Large intestine (tissue), 12 donors: ENCODE results near the gene ANKRD45. TPM values are rescaled to one million over a fixed set of nuclear protein-coding genes. Genes with fewer than 3 reads are reported as not detected.
A peak's percentile ranks its signal among the peaks of the same experiment; 100 is the strongest.
"Not testable (repeated sequence)": the region's sequence is repeated elsewhere in the genome, so short reads cannot be mapped to it uniquely, and the experiment has no call there.

Experiments used
- DNase-seq, 2 donors: peaks; one replicate each; pipeline versions ENCODE4 v3.0.0 to v3.0.0-alpha.2; 2013
- H3K27ac ChIP-seq: one replicate; pipeline ENCODE4 v1.5.1; 2013; ENCODE audit warnings: low read length
- H3K27me3 ChIP-seq: 2 replicates; pipeline ENCODE4 v1.6.1; 2013; ENCODE audit warnings: low read length; ENCODE audit not compliant: control insufficient read depth, insufficient read depth
- H3K36me3 ChIP-seq: 2 replicates; pipeline ENCODE4 v1.6.1; 2013; ENCODE audit warnings: low read length; ENCODE audit not compliant: control insufficient read depth, insufficient read depth
- H3K4me1 ChIP-seq: one replicate; pipeline ENCODE4 v1.6.1; 2013; ENCODE audit warnings: low read length; ENCODE audit not compliant: control insufficient read depth, insufficient read depth
- H3K4me3 ChIP-seq: one replicate; pipeline ENCODE4 v1.5.1; 2013; ENCODE audit warnings: low read length
- H3K9me3 ChIP-seq: one replicate; pipeline ENCODE4 v1.6.1; 2013; ENCODE audit warnings: mild to moderate bottlenecking, low read depth, low read length, moderate library complexity; ENCODE audit not compliant: control insufficient read depth
- WGBS: methylation state at CpG from one replicate; pipeline ENCODE4 v1.1.5; 2013; ENCODE audit warnings: low lambda C conversion rate; ENCODE audit not compliant: insufficient coverage; 5-methylcytosine and 5-hydroxymethylcytosine counted together
- long read RNA-seq, 11 donors: transcript quantifications; one replicate each; lab custom pipeline, GENCODE V29; 2026
- polyA plus RNA-seq: library from polyadenylated mRNA; unstranded; fragments of 120-200 nt; gene quantifications from one replicate; pipeline ENCODE4 v1.2.1, GENCODE V29; 2013

Gene ANKRD45, protein sequence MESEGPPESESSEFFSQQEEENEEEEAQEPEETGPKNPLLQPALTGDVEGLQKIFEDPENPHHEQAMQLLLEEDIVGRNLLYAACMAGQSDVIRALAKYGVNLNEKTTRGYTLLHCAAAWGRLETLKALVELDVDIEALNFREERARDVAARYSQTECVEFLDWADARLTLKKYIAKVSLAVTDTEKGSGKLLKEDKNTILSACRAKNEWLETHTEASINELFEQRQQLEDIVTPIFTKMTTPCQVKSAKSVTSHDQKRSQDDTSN
- polyA plus RNA-seq: 0.34 TPM
- long read RNA-seq, donor 1: 0 reads
- long read RNA-seq, donor 2: 0 reads
- long read RNA-seq, donor 3: 0 reads
- long read RNA-seq, donor 4: 0 reads
- long read RNA-seq, donor 5: 0 reads
- long read RNA-seq, donor 6: 0 reads
- long read RNA-seq, donor 7: 0 reads
- long read RNA-seq, donor 8: 0 reads
- long read RNA-seq, donor 9: 0 reads
- long read RNA-seq, donor 10: 0 reads
- long read RNA-seq, donor 11: 0 reads

DNA sequence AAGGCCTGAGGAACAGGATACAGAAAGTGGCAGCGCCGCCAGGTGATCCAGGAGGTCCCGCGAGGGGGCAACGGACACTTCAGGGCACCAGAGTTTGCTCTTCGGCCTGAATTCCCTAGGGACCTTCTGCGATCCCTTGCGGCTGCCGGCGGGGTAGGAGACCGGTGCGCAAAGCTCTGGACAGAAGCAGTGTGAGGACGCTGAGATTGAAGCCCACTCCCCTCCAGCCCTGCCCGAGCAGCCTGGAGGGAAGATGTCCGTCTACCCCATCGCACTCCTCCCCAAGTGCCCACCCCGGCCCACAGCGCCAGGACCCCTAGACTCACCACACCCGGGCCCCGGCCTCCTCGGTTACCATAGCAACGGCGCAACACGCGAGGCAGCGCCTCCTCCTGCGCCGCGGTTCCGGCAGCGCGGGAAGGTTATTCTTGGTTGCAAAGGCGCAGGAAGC, at the start of gene ANKRD45:
TSS of gene ANKRD45 (minus strand) at position 361 of the 451 bp plus-strand sequence. CDS start 10,433 bp downstream, outside the sequence.
- peaks cover 24% of the 10 kb centered on the region for H3K27me3 ChIP-seq
- peaks cover 3% of the 10 kb centered on the region for H3K9me3 ChIP-seq
- DNase-seq: peak; percentile 12 to 35
- no peak within 1 kb of the TSS for H3K27ac ChIP-seq
- peak within 1 kb of the TSS; percentile 26 for H3K4me3 ChIP-seq
- no CpG with 5 or more reads among the region's 33 CpGs for WGBS
- H3K36me3 ChIP-seq: no peaks in the 10 kb centered on the region
- no peaks in the 10 kb centered on the region for H3K4me1 ChIP-seq

DNA sequence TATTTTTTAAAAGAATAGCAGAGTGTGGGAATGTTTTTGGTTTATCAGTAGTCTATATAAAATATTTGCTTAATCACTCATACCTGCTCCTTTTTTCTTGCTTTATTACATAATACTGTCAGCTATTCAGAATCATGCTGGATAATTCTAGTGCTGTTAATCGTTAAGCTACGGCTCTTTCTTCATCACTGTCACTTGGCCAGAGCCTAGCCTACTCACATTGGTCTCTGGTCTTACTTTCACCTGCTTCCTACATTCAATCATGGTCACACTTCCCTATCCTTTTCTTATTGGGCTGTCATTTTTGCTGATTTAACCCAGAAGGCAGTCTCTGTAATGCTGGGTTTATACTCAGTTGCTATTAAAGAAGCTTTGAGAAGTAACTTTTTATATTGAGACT, 47.6 kb upstream of the ANKRD45 start:
- H3K27me3 ChIP-seq: peaks cover 3% of the 10 kb centered on the region
- DNase-seq: peak; percentile 27 to 57
- 57% methylated on average over 2 of the region's 2 CpGs for WGBS
- H3K4me1 ChIP-seq: peaks cover 12% of the 10 kb centered on the region
- H3K9me3 ChIP-seq: no peaks in the 10 kb centered on the region
- H3K4me3 ChIP-seq: no peak overlapping the region
- no peak overlapping the region for H3K27ac ChIP-seq
- peaks cover 5% of the 10 kb centered on the region for H3K36me3 ChIP-seq

DNA sequence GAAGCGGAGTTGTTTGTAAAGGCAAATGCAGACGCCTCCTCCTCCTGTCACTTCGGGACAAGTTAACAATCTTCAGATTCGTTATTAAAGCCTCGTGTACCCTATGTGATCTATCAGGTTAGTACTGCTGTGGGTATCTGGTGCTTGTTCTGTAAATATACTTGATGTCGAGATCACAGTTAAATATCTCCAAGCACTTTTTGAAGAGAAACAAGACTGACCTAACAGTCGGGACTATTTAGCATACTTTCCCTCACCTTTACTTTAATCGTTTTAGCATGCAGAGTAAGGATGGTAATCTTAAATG, 45.8 kb upstream of the ANKRD45 start:
- peak overlapping the region; percentile 84 for H3K4me3 ChIP-seq
- DNase-seq: no peak
- H3K4me1 ChIP-seq: peaks cover 12% of the 10 kb centered on the region
- H3K9me3 ChIP-seq: no peaks in the 10 kb centered on the region
- peaks cover 9% of the 10 kb centered on the region for H3K27me3 ChIP-seq
- H3K27ac ChIP-seq: peak overlapping the region; percentile 88
- 0% methylated on average over 2 of the region's 8 CpGs for WGBS
- H3K36me3 ChIP-seq: peaks cover 2% of the 10 kb centered on the region

DNA sequence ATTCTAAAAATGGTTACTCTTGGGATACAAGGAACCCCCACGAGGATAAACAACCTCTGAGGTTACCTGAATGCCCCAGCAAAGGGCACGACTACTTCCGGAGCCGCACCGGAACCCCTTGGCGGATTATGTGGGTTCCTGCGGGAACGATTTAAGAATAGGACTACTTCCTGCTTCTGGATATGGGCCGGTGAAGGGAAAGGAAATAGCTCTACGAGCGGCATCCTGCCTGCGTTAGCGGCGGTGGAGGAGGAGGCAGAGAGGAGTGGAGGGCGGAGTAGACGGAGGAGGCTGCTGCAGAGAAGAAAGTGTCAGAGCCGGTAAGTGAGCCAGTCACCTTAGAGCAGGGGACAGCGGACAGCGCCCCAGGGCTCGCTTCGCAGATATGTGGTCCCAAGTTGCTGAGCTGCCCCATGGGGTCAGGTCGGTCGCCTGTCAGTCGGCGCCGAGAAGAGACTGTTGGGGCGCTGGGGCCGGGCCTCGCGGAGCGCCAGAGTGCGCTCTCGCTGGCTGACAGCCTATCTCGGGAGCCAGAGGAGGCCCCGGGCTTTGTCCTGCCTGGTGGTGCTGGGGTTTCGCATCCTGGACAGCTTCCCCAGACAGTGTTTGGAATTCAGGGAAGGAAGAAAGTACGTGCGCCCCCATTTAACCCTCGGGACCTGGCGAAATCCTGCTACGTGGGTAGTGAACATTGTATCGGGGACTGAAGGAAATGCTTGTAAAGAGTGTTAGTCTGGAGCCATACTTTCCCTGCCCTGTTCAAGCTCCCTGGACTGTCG, 45.3 kb upstream of the ANKRD45 start, which contains the start of gene KLHL20:
TSS of gene KLHL20 (plus strand) at position 223 of the 779 bp plus-strand sequence. CDS start 1,063 bp downstream, outside the sequence.
- no CpG with 5 or more reads among the region's 43 CpGs for WGBS
- peaks cover 12% of the 10 kb centered on the region for H3K4me1 ChIP-seq

DNA sequence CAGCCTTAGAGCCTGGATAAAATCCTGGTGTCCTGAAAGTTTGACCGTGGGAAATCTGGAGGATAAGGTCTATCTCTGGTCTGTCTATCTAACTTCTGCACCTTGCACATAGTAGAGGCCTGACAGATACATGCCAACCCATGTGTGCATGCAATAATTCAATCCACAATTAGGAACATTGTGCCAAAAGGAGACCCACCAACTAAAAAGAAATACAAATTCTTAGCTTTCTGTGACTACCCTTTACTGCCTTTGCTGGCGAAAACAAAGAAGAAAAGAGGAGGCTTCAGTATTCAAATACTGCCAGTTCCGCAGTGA, 44.7 kb upstream of the ANKRD45 start:
- 100% methylated on average over 1 of the region's 3 CpGs for WGBS
- peak overlapping the region; percentile 84 for H3K4me3 ChIP-seq
- DNase-seq: no peak

More for the DNA sequence above, 45.3 kb upstream of the ANKRD45 start, which contains the start of gene KLHL20:
- peaks cover 14% of the 10 kb centered on the region for H3K27me3 ChIP-seq
- H3K36me3 ChIP-seq: no peaks in the 10 kb centered on the region
- H3K9me3 ChIP-seq: no peaks in the 10 kb centered on the region
- DNase-seq: peak; percentile 77 to 93
- H3K4me3 ChIP-seq: peak within 1 kb of the TSS; percentile 84
- H3K27ac ChIP-seq: peak within 1 kb of the TSS; percentile 88

DNA sequence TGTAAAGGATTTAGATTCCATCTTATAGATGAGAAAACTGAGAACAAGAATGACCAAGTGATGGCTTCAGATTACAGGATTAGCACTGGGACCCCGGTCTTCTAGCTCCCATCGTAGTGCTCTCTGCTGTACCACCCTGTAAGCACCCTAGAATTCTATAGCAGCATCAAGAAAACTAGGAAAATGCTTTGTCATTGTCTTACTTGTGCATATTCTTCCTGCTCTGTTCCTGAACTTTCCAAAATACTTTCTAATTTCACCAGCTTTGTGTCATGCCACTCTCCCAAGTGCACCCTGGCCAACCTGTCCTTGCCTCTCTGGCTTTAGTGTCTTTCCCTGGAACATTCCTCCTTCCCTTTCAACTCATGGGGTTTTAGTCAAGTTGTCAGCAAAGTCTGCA, 39.1 kb upstream of the ANKRD45 start:
- no peaks in the 10 kb centered on the region for H3K36me3 ChIP-seq
- WGBS: 33% methylated on average over 1 of the region's 2 CpGs

More for the DNA sequence above, 44.7 kb upstream of the ANKRD45 start:
- peaks cover 17% of the 10 kb centered on the region for H3K27me3 ChIP-seq
- H3K36me3 ChIP-seq: no peaks in the 10 kb centered on the region
- H3K9me3 ChIP-seq: no peaks in the 10 kb centered on the region
- H3K4me1 ChIP-seq: peaks cover 12% of the 10 kb centered on the region
- peak overlapping the region; percentile 88 for H3K27ac ChIP-seq

DNA sequence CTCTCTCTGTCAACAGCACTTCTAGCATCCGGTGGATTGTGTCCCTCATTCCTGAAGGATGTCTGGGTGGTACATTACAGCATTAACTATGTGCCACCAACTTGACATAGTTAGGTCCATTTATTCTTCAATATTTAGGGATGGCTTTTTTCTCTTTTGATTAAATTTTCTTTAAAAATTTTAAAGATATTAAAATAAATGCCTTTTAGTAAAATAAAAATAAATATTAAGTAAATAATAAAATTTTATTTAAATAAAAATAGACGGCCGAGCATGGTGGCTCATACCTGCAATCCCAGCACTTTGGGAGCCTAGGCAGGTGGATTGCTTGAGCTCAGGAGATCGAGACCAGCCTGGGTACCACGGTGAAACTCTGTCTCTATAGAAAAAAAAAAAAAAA, 35.5 kb upstream of the ANKRD45 start:
- H3K27ac ChIP-seq: no peak overlapping the region
- no peaks in the 10 kb centered on the region for H3K36me3 ChIP-seq
- H3K4me3 ChIP-seq: no peak overlapping the region
- H3K9me3 ChIP-seq: no peaks in the 10 kb centered on the region
- H3K4me1 ChIP-seq: no peaks in the 10 kb centered on the region
- peaks cover 14% of the 10 kb centered on the region for H3K27me3 ChIP-seq
- no CpG with 5 or more reads among the region's 5 CpGs for WGBS
- no peak for DNase-seq

More for the DNA sequence above, 39.1 kb upstream of the ANKRD45 start:
- Histone ChIP-seq H3K27me3 (peaks cover 27% of the 10 kb centered on the region), H3K9me3 (no peaks in the 10 kb centered on the region), H3K4me3 (no peak overlapping the region), H3K27ac (no peak overlapping the region), H3K4me1 (no peaks in the 10 kb centered on the region)
- no peak for DNase-seq

DNA sequence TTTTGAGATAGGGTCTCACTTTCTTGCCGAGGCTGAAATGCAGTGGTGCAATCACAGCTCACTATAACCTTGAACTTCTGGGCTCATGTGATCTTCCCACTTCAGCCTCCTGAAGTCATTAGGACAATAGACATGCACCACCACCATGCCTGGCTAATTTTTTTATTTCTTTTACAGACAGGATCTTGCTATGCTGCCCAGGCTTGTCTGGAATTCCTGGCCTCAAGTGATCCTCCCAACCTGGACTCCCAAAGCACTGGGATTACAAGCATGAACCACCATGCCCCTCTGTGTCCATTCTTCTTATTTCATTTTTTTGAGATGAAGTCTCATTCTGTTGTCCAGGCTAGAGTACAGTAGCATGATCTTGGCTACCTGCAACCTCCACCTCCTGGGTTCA, 33.1 kb upstream of the ANKRD45 start:
- H3K4me3 ChIP-seq: no peak overlapping the region
- no CpG with 5 or more reads among the region's 1 CpG for WGBS
- no peaks in the 10 kb centered on the region for H3K9me3 ChIP-seq
- no peak overlapping the region for H3K27ac ChIP-seq
- no peak for DNase-seq
- H3K4me1 ChIP-seq: no peaks in the 10 kb centered on the region
- no peaks in the 10 kb centered on the region for H3K27me3 ChIP-seq
- H3K36me3 ChIP-seq: no peaks in the 10 kb centered on the region

DNA sequence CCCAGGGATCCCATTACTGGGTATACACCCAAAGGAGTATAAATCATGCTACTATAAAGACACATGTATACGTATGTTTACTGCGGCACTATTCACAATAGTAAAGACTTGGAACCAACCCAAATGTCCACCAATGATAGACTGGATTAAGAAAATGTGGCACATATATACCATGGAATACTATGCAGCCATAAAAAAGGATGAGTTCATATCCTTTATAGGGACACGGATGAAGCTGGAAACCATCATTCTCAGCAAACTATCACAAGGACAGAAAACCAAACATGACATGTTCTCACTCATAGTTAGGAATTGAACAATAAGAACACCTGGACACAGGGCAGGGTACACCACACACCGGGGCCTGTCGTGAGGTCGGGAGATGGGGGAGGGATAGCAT, 31.6 kb upstream of the ANKRD45 start:
- H3K36me3 ChIP-seq, H3K27ac ChIP-seq, H3K4me3 ChIP-seq, H3K27me3 ChIP-seq, DNase-seq, H3K9me3 ChIP-seq, H3K4me1 ChIP-seq: not testable (repeated sequence)
- WGBS: 100% methylated on average over 3 of the region's 6 CpGs

DNA sequence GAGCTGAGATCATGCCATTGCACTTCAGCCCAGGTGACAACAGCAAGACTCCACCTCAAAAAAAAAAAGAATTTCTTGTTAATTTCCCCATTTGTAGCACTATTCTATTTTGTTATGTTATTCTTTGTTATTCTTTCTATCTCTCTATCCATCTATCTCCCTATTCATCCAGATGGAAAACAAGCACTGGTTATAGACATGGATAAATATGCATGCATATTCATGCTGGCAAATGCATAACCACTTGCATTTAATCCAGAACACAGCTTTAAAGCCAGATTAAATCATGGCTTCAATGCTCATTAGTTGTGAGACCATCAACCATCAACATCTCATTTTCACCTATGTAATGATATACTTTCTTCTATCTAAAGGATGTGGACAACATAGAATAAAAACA, 23.6 kb upstream of the ANKRD45 start:
- Histone ChIP-seq H3K4me3 (no peak overlapping the region), H3K9me3 (peaks cover 4% of the 10 kb centered on the region), H3K27ac (no peak overlapping the region), H3K4me1 (no peaks in the 10 kb centered on the region), H3K27me3 (peaks cover 4% of the 10 kb centered on the region), H3K36me3 (no peaks in the 10 kb centered on the region)
- no peak for DNase-seq
